Activated B cell treated with CpG ODN at 0.5 μM for 24 hours (primary cell): ENCODE measurements around the gene SERPINA10. TPM values are rescaled to one million over a fixed set of nuclear protein-coding genes. Genes with fewer than 3 reads are reported as not detected.

Experiments used
- ATAC-seq: fragments of 200-7000 bp; cut with Tn5 transposase; one replicate; pipeline ENCODE4 v1.10.0; 2021; ENCODE audit warnings: low read depth, mild to moderate bottlenecking, moderate library complexity
- CTCF ChIA-PET: fragments of 350-600 bp; sonication (Branson Sonifier 250); formaldehyde crosslinking; loops from one replicate; lab custom pipeline; 2021; ENCODE audit warnings: antibody characterized with exemption; lab: Charles Lee
- POLR2A ChIA-PET: fragments of 350-600 bp; sonication (Branson Sonifier 250); formaldehyde crosslinking; loops from one replicate; lab custom pipeline; 2021; ENCODE audit warnings: antibody characterized with exemption; lab: Charles Lee
- DNase-seq: peaks from one replicate; pipeline ENCODE4 v3.0.0; 2022
- H3K27ac Mint-ChIP-seq: one replicate; pipeline ENCODE4 v1.8.0; 2020; ENCODE audit warnings: mixed read lengths
- H3K27me3 Mint-ChIP-seq: one replicate; pipeline ENCODE4 v1.8.0; 2021; ENCODE audit warnings: mixed read lengths
- H3K36me3 Mint-ChIP-seq: one replicate; pipeline ENCODE4 v1.8.0; 2021; ENCODE audit warnings: low read depth, mixed read lengths
- H3K4me1 Mint-ChIP-seq: one replicate; pipeline ENCODE4 v1.8.0; 2021; ENCODE audit warnings: mixed read lengths
- H3K4me3 Mint-ChIP-seq: one replicate; pipeline ENCODE4 v1.8.0; 2020; ENCODE audit warnings: mild to moderate bottlenecking, mixed read lengths
- H3K9me3 Mint-ChIP-seq: one replicate; pipeline ENCODE4 v1.8.0; 2020; ENCODE audit warnings: mixed read lengths
- intact Hi-C: fragments of 100-400 bp; cut with micrococcal nuclease; formaldehyde crosslinking; loops from one replicate; pipeline ENCODE4 v1.15.1; 2024
- total RNA-seq: library from RNA; stranded (reverse); gene quantifications from 2 replicates; pipeline ENCODE4 v1.2.3, GENCODE V29; 2022
- TF ChIP-seq, protein P1 (sequence below): fragments of 200-600 bp; IDR thresholded peaks from one replicate; pipeline ENCODE4 v1.8.0; 2022; ENCODE audit warnings: antibody characterized with exemption, mild to moderate bottlenecking

SERPINA10 gene
- total RNA-seq, 1 donor from 2014 or later: not detected

DNA sequence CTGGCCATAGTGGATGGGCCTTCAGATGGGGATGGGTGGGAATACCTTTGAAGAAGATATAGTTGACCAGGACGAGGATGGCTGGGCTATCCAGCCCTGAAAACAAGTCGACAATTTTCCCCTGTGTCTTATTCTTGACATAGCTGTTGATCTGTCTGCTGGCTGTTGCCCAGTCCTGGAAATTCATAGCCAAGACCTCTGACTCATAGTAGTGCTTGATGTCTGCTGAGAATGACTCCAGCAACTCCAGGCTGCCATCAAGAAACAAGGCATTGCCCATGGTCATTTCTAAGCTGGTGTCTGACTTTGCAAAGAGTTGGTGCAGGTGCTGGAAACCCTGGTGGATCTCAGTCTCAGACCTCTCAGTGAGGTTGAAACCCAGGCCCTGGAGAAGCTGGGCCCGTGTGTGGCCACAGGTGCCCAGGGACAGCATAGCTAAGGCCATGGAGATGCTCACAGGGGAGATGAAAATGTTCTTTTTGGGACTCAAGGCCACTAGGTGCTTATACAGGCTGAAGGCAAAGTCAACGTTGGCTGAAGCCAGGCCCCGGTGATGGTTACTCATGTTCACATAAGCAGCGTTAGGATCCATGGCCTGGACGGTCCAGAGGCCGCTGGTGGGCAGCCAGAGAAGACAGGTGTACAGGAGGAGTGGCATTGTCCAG lies 21.1 kb upstream of the SERPINA10 start:
- DNase-seq: no peak
- ChIA-PET POLR2A (no interaction called here), CTCF (no interaction called here)
- no peaks in the 10 kb centered on the region for H3K4me1 Mint-ChIP-seq
- no peak overlapping the region for H3K4me3 Mint-ChIP-seq
- peaks cover 9% of the 10 kb centered on the region for H3K9me3 Mint-ChIP-seq
- TF ChIP-seq, protein P1, sequence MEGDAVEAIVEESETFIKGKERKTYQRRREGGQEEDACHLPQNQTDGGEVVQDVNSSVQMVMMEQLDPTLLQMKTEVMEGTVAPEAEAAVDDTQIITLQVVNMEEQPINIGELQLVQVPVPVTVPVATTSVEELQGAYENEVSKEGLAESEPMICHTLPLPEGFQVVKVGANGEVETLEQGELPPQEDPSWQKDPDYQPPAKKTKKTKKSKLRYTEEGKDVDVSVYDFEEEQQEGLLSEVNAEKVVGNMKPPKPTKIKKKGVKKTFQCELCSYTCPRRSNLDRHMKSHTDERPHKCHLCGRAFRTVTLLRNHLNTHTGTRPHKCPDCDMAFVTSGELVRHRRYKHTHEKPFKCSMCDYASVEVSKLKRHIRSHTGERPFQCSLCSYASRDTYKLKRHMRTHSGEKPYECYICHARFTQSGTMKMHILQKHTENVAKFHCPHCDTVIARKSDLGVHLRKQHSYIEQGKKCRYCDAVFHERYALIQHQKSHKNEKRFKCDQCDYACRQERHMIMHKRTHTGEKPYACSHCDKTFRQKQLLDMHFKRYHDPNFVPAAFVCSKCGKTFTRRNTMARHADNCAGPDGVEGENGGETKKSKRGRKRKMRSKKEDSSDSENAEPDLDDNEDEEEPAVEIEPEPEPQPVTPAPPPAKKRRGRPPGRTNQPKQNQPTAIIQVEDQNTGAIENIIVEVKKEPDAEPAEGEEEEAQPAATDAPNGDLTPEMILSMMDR: no peak
- H3K27me3 Mint-ChIP-seq: no peaks in the 10 kb centered on the region
- intact Hi-C loops: no loop called here
- no peak for ATAC-seq
- no peak overlapping the region for H3K27ac Mint-ChIP-seq
- no peaks in the 10 kb centered on the region for H3K36me3 Mint-ChIP-seq

DNA sequence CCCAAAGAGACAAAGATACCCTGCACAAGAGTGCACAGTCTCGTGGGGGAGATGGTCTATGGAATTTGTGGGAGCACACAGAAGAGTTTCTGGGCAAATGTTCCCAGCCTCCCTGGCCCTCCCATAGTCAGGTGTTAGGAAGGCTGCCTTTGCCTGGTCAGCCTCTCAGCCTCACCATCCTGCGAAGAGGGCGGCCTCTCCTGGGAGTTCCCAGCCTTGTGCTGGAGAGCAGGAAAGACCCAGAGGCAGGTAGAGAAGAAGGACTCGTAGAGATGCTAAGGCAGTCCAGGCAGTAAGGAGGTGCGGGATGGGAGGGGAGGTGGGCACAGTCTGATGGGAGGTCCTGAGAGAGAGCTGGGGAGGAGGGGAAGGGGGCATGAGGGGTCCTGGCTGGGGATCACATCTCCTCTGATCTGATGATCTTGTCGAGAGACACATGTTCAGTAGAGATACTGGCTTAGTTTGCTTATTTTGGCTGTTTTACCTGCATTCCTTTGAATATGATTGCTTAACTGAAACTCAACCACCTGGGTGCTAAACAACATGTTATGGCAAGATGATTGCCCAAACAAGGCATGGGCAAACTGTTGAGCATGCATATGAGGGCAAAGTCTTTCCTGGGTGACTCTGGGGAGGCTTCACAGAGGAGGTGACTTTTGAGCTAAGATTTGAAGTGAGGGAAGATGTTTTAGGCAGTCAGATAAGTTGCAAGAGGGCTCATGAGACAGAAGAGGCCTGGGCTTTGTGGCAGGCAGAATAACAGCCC lies 19.6 kb upstream of the SERPINA10 start:
- ChIA-PET CTCF (no interaction called here), POLR2A (no interaction called here)
- Mint-ChIP-seq H3K27me3 (no peaks in the 10 kb centered on the region), H3K4me1 (no peaks in the 10 kb centered on the region), H3K4me3 (no peak overlapping the region), H3K27ac (no peak overlapping the region), H3K36me3 (no peaks in the 10 kb centered on the region), H3K9me3 (peaks cover 19% of the 10 kb centered on the region)
- intact Hi-C loops: no loop called here
- no peak for ATAC-seq
- DNase-seq: no peak
- TF ChIP-seq, protein P1: no peak

DNA sequence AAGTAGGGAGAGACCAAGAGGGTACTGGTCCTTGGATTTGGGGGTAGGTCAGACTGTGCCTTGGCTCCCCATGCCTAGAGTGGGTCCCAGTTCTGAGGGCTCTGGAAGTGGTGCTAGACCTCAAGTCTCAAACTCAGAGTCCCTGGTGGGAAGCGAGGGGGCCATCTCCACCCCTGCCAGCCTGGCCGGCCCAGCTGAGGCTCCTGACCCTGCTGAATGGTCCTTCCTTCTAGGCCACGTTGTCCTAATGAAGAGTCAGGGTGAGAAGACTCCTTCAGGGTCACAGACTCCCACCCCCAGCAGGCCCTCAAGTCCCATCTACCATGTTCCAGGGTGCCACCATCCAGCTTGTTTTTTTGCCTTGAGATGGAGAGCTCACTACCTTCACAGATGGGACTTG lies 17.2 kb upstream of the SERPINA10 start:
- TF ChIP-seq, protein P1: no peak
- ChIA-PET POLR2A (no interaction called here), CTCF (no interaction called here)
- intact Hi-C loops: no loop called here
- Mint-ChIP-seq H3K36me3 (no peaks in the 10 kb centered on the region), H3K9me3 (peaks cover 21% of the 10 kb centered on the region), H3K27ac (no peak overlapping the region), H3K4me1 (no peaks in the 10 kb centered on the region), H3K4me3 (no peak overlapping the region), H3K27me3 (no peaks in the 10 kb centered on the region)
- ATAC-seq: no peak
- DNase-seq: no peak

DNA sequence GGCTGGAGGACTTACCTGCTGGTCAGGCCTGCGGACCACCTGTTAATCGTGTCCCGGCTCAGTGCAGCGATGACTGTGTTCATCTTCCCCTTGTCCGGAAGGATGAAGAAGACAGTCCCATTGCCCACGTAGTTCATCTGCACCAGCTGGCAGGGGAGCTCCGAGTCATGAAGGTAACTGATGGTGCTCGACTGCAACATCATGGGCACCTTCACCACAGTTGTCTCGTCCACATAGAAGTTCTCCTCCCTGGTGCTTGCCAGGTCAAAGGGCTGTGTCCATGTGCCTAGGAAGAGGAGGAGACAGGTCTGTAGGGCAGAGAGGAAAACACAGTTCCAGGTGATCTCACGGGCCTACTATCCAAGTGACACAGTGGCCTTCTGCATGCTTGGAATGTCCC lies 16.7 kb upstream of the SERPINA10 start:
- Mint-ChIP-seq H3K36me3 (no peaks in the 10 kb centered on the region), H3K4me1 (no peaks in the 10 kb centered on the region), H3K27ac (no peak overlapping the region), H3K4me3 (no peak overlapping the region), H3K9me3 (peaks cover 21% of the 10 kb centered on the region), H3K27me3 (no peaks in the 10 kb centered on the region)
- ChIA-PET POLR2A (no interaction called here), CTCF (no interaction called here)
- intact Hi-C loops: no loop called here
- ATAC-seq (no peak), DNase-seq (no peak)
- TF ChIP-seq, protein P1: no peak

DNA sequence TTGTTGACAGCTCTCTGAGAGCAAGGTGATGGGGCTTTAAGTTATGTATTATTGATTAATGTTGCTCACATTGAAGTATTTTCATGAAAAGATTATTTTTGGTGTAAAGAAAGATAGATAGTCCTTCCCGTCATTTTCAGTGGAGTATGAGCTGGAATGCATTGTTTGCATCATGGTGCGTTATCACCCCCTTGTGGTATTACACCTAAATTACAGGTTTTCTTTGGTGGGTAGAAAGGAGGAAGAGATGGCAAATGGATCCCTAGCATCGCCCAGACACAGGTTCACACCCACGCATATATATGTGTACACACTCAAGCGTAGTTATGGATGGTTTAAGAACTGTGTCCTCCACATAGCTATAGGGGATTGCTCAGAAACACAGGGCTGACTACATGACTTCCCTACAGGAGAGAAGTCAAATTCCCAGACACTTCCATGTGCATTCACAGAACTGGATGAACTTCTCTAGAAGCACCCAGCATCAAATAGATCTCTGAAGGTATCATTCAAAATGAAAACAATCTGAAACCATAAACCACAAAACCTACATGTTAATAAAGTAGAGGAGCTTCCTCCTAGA lies 14.4 kb upstream of the SERPINA10 start:
- intact Hi-C loops: no loop called here
- ChIA-PET CTCF (no interaction called here), POLR2A (no interaction called here)
- Mint-ChIP-seq H3K4me1 (no peaks in the 10 kb centered on the region), H3K9me3 (peaks cover 21% of the 10 kb centered on the region), H3K4me3 (no peak overlapping the region), H3K36me3 (no peaks in the 10 kb centered on the region), H3K27me3 (no peaks in the 10 kb centered on the region), H3K27ac (no peak overlapping the region)
- DNase-seq (no peak), ATAC-seq (no peak)
- TF ChIP-seq, protein P1: no peak
